Dermis microvascular lymphatic vessel endothelial cell (primary cell): Measurements from ENCODE around the gene BAX. TPM values are rescaled to one million over a fixed set of nuclear protein-coding genes. Genes with fewer than 3 reads are reported as not detected.

Experiments
- DNase-seq, 2 donors: peaks; one replicate each; pipeline versions ENCODE4 v3.0.0 to v3.0.0-alpha.2; 2010; ENCODE audit warnings: low read depth in 2 of 2
- total RNA-seq: library from RNA; depleted of rRNA; stranded (reverse); fragments of >200 nt; gene quantifications from 2 replicates; pipeline ENCODE4 v1.2.1, GENCODE V29; 2014

BAX gene
- total RNA-seq, 1 donor from 2014 or later = 95.6 TPM

DNA sequence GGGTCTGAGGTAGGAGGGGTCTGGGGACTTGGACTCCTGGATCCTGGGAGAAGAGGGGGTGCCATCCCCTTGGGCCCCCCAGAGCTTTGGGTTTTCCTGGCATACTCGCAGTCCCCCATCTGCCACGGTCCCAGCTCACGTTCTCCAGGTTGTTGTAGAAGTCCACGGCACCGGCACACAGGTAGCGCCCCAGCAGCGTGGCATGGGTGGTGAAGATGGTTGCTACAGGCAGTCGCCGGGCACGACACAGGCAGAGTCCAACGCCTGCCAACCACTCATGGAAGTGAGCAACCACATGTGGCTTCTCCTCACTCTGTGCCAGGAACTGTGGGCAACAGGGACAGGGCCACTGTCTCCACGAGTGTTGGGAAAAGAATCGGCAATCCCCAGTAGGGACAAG is 31.0 kb downstream of the BAX start:
- DNase-seq = no peak

DNA sequence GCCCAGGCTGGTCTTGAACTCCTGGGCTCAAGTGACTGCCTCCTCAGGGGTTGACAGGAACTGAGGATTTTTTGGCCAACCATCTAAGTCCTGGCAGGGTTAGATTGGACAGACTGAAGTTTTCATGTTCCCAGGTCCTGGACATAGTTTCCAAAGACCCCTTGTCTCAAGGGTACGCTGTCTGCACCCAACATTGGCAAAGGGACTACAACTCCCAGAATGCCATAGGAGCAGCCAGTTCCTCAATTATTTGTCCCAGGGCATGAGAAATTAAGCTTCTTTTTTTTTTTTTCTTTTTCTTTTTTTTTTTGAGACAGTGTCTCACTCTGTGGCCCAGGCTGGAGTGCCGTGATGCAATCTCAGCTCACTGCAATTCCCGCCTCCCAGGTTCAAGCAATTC is 31.5 kb downstream of the BAX start:
- DNase-seq = no peak

DNA sequence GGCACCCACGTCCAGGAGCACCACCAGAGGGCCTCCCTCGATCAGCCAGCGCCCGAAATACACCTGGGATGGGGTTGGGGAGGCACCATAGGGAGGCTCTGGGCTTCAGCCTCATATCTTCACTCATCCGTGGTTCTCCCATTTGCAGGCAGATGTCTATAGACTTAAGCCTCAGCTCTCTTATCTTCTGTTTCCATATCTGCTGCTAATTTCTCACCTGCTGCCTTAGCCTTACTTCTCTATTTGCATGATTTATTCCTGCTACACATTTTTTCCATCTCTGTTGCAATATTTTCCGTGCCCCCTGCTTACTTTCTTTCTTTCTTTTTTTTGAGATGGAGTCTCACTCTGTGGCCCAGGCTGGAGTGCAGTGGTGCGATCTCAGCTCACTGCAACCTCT is 32.6 kb downstream of the BAX start:
- no peak for DNase-seq

DNA sequence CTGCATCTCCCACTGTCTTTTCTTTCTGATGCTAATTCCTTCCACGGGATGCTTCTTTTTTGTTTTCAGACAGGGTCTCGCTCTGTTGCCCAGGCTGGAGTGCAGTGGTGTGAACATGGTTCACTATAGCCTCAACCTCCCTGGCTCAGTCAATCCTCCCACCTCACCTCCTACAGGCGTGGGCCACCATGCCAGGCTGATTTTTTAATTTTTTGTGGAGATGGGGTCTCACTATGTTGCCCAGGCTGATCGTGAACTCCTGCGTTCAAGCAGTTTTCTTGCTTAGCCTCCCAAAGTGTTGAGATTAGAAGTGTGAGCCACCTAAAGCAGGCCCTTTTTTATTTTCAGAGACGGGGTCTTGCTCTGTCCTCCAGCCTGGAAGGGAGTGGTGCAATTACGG is 33.6 kb downstream of the BAX start:
- no peak for DNase-seq

DNA sequence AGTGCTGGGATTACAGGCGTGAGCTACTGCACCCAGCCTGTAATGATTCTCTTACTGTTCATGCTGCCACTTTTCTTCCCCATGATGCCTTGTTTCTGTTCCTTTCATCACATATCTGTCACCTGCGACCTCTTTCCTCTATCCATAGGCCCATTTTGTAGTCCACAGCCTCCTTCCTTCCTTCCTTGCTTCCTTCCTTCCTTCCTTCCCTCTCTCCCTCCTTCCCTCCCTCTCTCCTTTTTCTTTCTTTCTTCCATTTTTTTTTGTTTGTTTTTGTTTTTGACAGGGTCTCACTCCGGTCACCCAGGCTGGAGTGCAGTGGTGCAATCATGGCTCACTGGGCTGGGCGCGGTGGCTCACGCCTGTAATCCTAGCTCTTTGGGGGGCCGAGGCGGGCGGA is 34.2 kb downstream of the BAX start:
- DNase-seq = no peak

DNA sequence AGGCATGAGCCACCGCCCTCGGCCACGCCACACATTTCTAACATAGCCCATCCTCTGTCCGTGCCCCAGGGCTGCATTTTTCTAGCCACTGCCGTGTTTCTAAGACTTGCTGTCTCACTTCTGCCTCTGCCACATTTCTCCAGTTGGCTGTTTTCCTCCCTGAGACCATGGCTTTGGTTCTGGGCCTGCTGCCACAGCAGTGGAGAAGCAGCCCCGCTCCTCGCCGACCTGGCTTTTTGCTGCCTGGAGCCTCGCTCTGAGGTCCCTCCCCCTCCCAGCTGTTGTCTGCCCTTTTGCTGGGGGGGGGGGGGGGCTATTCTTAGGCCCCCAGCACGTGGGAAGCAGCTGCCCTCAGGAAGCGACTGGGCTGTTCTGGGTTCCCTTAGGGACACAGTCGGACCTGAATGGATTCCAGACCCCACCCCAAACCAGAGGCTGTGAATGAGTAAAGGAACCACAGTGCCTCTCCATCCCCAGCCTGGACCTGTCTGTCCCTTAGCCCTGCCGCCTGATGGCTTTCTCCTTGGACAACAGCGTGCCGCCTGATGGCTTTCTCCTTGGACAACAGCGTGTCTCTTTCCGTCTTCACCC is 35.1 kb downstream of the BAX start:
- no peak for DNase-seq

DNA sequence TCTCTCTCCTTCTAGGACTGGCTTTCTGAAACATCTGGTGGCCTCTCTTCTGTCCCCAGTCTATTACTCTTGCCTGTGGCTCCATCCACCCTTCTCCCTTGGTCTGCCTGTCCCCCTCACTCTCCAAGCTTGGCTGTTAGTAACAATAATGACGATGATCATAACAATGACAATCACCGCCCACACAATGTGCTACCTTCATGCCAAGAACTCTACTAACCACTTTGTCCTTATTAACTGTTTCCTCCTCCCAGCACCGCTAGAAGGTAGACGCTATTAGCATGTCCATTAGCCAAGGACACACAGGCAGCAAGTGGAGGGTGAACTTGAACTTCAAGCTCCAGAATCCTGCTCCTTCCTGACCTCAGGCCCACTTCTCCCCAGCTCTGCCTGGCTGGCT is 35.7 kb downstream of the BAX start:
- no peak for DNase-seq

DNA sequence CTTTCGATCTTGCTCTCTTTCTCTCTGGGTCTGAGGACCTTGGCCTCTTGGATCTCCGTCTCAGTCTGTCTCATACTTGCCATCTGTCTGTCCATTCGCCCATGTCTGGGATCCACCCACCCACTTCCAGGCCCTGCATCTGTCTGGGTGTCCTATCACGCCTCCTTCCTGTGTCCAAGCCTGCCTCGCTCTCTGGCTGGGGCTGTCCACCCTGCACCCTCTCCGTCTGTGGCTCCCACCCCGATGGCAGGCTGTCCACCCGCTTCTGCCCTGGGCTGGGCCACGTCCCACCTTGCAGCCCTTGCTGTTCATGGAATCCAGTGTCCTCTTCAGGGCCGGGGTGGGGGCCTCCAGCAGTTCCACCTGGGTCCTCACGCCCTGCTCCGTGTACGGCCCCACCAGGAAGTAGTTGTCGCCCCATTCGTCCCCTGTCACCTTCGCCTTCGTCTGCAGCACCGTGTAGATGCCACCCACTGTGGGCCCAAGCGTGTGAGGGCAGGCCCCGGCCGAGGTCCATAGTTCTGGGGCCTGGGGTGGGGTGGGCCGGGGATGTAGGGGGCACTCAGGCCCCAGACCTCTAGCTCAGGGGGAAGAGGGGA is 36.4 kb downstream of the BAX start:
- no peak for DNase-seq

DNA sequence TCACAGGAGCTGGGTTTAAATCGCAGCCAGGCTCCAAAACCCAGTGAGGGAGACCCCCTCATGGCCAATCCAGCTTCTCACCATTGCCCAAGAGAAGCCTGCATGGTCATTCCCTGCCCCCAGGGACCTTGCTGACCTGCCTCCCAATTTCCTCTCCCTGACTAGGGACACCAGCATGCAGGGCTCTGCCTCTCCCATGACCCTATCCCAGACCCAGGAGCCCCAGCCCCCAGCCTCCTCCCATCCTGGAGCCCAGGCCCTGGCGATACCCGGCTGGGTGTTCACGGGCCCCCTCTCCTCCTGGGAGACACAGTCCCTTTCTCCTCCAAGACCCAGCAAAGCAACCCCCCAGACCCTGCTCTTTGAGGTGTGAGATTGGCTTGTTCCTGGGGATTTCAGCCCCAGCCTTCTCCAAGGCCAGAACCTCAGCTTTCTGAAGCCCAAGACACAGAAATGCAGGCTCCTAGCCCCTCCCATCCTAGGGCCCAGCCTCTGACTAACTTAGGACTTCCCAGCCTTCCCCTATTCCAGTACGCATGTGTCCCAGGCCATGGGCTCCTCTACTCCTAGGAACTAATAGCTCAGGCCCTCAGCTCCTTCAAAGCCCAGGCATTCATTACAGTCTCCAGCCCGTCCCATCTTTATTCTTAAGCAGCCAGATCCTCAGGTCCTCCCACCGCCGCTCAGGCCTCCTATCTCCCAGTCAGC is 37.4 kb downstream of the BAX start:
- peak in 1 of 2 donors; percentile 73 for DNase-seq

DNA sequence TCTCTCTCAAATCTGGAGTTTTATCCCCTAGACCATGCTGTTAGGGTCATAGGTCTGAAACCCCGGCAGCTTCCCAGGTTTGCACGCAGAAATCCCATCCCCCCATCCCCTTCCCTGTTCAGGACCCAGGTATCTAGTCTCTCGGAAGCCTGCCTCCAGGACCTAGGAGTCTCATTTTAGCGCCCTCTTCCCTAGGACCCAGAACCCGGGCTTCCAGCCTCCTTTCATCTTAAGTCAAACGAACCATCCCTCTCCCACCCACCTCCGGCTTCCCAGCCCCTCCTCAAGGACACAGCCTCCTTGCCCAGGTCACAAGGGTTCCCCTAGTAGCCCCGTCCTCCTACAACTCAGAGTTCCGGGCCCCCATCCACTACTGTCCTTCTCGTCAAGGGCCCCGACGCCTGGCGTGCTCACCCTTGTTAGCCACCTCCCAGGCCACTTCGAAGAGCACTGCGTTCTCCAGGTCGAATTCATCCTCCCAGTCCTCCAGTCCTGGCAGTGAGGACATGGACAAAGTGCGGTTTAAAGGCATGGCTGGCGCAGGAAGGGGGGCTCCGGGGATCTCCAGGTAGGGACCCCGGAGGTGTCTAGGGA is 38.0 kb downstream of the BAX start:
- no peak for DNase-seq

DNA sequence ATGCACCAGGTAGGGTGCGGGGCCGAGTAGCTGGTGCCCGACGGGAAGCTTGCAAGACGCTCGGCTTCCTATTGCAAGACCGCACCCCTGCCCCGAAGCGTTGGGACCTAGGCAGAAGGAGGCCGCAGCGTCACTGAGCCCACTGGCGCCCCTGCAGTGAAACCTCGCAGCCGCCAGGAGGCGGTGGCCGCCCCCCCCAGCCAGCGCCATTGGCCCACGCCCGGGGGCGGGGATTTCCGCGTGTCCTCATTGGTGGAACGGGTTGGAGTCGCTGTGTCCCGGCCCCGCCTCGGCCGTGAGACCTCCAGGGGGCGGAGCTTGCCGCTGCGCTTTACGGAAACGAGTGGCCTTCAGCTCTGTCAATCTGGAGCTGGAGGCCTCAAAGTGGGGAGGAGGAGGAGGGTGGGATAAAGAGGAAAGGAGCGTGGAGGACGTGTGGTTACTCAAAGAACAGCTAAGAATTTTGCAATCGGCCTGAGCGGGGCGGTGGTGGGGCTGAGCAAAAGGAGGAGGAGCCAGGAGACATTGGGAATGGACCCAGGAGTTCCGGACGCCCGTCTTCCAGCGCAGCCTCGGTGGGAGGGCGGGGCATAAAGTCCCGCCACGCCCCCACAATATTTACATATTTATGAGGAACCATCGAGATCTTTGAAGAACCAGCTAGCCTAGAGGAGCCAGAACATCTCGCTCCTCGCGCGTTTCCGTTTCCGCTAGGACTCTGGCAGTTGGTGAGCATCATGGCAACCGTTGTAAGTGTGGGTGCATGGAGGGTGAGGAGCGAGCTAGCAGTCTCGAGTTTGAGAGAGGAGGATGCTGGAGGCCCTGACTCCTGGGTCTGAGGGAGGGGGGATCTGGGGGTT is 38.7 kb downstream of the BAX start, which contains the start of the genes GYS1 and RUVBL2:
TSS of gene GYS1 (minus strand) at position 135 of the 860 bp plus-strand sequence. CDS start 197 bp downstream, outside the sequence.
TSS of gene RUVBL2 (plus strand) at position 713 of the 860 bp plus-strand sequence. CDS start at position 738, 25 bp downstream.
- peak; percentile 97 to 99 for DNase-seq

DNA sequence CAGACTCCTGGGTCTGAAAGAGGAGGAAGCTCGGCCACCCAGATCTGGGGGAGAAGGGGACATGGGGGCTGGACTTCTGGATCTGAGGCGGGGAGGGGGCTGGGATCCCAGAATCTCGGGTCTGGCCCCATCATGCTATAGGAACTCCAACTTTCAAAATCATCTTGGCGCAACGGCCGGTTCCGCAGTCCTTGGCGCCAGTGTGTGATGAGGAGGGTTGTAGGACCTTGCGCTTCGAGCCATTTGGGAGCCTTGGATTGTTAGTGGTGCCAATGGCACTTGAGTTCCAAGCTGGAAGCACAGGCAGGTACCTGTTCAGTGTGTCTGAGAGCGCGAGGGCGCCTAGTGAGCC is 39.3 kb downstream of the BAX start:
- DNase-seq = no peak

DNA sequence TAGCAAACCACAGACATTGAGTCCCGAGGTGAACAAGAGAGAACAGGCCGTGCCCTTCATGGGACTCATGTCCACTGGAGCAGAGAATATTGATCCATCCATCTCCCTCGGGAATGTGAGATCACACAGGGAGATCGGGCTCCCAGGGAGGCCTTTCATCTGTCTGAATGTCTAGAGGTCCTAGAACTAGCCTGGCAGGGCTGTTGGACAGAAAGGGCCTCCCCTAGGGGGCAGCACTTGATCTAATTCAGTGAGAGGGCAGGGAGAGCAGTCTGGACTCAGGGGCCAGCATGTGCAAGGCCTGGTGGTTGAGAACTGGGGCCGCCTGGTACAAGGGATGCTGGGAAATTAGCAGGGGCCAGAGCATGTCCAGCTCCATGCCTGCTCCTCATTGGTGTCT is 43.3 kb downstream of the BAX start:
- DNase-seq = peak in 1 of 2 donors; percentile 60

DNA sequence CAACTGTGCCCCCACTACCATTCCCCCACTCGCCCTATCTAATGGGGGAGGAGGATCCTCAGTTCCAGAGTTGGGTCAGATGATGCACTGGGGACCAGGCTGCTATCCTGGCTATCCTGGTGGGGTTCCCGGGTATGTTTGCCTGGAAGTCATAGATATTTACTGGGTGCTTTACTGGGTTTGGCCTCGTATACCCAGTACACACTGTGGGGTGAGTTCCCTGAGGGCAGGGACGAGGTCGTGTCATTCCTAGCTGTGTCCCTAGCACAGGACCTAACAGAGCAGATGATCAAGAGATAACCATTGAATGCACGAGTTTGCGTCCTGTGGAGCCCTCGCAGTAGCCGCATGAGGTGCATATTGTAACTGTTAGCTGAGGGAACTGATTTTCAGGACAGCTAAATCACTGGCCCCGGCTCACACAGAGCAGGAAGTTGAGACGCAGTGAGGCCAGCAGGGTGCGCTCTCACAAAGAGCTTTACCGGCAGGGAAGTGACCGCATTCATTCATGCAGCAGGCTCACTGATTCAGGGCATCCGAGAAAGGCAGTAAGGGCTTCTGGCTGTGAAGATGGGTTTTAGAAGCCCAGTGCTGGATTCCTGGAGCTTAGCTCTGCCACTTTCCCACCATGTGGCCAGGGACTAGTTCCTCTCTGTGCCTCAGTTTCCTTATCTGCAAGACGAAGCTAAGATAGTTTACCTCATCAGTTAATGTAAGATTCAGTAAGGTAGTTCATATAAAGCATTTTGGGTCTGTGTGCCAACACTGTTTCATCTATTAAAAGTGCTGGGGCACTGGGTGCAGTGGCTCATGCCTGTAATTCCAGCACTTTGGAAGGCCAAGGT is 45.0 kb downstream of the BAX start:
- peak; percentile 53 to 76 for DNase-seq

DNA sequence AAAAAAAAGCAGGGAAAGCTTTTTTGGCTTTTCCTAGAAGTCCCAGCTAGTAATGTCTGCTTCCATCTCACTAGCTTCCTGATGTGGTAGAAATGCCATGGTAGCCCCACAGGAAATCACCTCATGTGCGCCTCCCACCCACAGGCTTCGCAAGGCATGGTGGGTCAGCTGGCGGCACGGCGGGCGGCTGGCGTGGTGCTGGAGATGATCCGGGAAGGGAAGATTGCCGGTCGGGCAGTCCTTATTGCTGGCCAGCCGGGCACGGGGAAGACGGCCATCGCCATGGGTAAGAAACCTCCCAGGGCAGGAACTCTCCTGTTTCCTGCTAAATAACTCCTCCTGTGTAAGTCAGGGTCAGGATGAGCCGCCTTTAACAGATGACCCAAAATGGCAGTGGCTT is 49.5 kb downstream of the BAX start:
- DNase-seq = no peak

DNA sequence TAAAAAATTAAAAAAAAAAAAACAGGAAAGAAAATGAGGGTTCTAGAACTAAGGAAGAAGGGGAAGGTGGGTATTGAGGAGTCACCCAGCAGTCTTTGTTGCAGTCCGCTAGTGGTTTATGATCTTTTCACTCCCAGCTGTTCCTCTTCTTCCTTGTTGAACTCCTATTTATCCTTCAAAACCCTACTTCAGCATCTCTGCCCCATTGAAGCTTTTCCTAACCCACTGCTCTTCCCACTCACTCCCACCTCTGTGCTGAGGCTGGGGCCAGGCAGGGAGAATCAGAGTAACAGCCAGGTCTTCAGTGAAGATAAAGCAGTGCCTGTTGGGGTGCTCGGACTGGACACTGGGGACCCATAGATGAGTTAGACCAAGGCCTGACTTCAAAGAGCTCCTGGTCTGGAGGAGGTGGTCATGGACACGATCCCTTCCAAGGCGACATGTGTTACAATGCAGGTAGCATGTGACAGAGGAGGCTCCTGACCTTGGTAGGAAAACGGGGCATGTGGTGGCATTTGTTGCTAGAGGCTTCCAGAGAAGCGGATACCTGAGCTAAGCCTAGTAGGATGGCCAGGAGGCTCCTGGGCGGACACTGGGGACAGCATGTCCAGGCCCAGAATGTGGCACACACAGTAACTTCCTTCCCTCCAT is 50.4 kb downstream of the BAX start:
- DNase-seq = no peak

DNA sequence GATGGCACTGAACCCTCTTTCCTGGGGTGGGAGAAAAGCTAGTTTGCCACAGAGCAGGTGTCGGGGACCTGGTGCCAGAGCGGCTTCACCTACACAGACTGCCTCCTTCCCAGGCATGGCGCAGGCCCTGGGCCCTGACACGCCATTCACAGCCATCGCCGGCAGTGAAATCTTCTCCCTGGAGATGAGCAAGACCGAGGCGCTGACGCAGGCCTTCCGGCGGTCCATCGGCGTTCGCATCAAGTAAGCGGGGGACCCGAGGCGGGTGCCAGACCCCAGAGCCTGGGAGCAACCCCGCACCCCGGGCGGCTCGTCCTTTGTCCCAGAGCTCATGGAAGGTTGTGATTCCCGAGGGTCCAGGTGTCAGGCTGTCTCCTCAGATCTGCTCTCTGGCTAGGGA is 52.2 kb downstream of the BAX start:
- no peak for DNase-seq

DNA sequence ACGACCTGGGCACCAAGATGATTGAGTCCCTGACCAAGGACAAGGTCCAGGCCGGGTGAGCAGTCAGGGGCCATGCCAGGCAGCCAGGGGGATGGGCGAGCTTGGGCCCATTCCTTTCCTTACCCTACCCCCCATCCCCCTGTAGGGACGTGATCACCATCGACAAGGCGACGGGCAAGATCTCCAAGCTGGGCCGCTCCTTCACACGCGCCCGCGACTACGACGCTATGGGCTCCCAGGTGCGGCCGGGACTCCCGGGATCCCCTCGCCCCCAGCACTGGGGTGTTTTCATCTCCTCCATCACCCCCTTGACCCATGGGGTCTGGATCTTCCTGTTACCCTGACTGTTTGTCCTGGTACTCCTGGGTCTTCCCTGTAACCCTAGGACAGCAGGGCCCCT is 55.2 kb downstream of the BAX start:
- no peak for DNase-seq

DNA sequence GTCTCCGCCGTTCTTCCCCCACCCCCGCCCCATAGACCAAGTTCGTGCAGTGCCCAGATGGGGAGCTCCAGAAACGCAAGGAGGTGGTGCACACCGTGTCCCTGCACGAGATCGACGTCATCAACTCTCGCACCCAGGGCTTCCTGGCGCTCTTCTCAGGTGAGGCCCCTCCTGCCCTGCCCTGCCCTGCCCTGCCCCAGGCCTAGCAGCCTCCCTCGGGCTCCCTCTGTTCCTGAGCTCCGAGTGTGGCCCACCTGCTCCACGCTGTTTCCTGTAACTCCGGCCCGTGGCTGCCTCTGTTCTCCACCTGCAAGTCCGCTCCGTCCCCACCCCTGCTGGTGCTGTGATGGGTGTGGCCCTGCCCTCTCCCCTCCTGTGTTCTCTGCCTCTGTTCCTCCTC is 55.8 kb downstream of the BAX start:
- DNase-seq = no peak

DNA sequence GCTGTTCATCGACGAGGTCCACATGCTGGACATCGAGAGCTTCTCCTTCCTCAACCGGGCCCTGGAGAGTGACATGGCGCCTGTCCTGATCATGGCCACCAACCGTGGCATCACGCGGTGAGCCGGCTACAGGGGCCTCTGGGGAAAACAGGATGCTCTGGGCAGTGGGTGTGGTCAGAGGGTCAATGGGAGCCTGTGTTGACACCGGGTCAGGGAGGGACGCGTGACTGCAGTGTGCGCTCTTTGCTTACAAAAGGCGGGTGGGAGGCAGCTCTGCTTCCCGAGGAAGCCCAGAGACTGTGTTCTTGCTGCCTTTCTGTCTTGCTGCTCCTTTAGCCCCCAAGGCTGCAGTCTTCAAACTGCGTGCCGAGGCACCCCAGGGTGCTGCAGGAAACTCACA is 56.5 kb downstream of the BAX start:
- no peak for DNase-seq
